GM10266 (cell line): ENCODE data around the gene KIF1A.

Source experiments
- DNase-seq: peaks from one replicate; pipeline ENCODE4 v3.0.0; 2012; ENCODE audit errors: extremely low spot score
- TF ChIP-seq, protein P1 (sequence below): IDR thresholded peaks from 2 replicates; pipeline ENCODE4 v1.5.1; 2012; ENCODE audit warnings: mild to moderate bottlenecking, low read depth; ENCODE audit not compliant: control insufficient read depth, insufficient read depth; ENCODE audit errors: missing control alignments

Gene KIF1A

DNA sequence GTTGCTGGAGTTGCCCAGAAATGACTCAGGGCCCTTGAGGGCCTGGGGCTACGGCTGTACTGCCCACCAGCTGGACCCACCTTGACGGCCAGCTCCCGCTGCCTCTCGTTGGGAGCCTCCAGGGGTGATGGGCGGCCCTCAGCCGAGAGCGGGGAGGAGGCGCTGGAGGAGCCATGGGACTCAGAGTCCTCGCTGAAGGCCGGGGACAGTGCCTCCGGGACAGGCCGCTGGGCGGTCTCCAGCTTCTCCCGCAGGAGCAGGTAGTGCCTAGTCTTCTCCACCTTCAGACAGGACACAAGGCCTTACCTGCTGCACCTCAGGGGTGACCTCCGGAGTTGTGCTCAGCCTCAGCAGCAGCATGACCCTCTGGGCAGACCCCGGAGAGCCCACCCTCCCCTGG lies 97.6 kb downstream of the KIF1A start:
- TF ChIP-seq, protein P1, sequence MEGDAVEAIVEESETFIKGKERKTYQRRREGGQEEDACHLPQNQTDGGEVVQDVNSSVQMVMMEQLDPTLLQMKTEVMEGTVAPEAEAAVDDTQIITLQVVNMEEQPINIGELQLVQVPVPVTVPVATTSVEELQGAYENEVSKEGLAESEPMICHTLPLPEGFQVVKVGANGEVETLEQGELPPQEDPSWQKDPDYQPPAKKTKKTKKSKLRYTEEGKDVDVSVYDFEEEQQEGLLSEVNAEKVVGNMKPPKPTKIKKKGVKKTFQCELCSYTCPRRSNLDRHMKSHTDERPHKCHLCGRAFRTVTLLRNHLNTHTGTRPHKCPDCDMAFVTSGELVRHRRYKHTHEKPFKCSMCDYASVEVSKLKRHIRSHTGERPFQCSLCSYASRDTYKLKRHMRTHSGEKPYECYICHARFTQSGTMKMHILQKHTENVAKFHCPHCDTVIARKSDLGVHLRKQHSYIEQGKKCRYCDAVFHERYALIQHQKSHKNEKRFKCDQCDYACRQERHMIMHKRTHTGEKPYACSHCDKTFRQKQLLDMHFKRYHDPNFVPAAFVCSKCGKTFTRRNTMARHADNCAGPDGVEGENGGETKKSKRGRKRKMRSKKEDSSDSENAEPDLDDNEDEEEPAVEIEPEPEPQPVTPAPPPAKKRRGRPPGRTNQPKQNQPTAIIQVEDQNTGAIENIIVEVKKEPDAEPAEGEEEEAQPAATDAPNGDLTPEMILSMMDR: no peak
- no peak for DNase-seq

DNA sequence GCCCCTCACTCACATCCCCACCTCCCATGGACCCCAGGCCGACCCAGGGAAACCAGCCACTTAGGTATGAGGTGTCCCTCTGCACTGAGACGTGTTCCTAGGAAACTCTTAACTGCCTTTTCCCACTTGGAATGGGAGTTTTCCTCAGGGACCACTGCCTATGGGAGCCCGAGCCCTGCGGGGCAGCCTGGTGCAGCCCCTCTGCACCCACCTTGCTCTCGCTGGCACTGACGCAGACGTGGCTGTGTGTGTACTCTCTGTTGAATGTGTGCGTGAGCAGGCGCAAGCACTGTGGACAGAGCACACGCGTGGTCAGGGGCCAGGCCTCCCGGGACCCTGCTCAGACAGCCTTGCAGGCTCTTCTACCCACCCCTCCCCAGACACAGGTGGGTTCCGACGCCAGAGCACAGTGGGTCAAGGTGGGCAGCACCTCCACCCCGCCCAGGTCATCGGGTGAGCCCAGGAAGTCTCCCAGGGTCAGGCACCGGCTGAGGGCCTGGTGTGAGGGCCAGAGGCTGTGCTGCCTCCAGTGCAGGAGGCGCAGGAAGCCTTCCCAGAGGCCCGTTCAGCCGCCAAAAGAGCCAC lies 98.3 kb downstream of the KIF1A start:
- TF ChIP-seq, protein P1: no peak
- DNase-seq: no peak

DNA sequence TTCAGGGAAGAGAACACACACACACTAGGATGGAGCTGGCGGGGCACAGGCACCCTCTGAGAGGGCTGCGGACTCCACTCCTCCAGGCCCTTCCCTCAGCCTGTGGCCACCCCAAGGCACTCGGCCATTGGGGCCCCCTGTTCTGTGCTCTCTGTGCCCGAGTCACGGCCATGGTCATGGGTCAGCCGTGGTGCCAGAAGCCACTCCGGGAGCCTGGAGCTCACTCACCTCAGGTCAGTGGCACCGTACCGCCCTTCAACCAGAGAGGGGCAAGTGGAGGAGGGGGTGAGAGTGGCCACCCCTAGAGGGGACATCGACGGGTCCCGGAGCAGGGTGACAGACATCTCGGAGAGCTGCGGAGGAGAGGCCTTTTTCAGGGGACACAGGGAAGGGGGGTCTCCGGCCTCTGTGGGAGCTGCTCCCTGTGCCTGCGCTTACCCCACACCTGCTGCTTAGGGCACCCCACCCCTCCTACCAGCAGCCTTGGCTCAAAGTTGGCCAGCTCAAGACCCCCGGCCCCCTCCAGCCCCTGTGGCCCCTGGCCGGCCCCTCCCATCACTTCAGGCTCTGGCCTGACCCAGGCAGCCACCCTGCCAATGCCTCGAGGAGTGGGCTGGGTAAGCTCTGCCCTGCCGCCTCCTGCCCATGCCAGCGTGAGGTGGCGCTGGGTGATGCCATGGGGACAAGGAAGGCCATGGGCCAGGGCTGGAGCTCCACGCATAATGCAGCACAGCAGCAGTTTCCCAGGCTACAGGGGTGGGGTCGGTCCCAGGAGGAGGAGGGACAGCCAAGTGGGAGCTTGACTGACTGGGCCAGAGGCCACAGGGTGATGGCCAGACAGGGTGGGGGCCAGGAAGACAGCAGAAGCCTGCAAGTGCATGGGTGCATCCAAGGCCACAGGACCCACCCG lies 99.1 kb downstream of the KIF1A start:
- DNase-seq: no peak
- TF ChIP-seq, protein P1: no peak

DNA sequence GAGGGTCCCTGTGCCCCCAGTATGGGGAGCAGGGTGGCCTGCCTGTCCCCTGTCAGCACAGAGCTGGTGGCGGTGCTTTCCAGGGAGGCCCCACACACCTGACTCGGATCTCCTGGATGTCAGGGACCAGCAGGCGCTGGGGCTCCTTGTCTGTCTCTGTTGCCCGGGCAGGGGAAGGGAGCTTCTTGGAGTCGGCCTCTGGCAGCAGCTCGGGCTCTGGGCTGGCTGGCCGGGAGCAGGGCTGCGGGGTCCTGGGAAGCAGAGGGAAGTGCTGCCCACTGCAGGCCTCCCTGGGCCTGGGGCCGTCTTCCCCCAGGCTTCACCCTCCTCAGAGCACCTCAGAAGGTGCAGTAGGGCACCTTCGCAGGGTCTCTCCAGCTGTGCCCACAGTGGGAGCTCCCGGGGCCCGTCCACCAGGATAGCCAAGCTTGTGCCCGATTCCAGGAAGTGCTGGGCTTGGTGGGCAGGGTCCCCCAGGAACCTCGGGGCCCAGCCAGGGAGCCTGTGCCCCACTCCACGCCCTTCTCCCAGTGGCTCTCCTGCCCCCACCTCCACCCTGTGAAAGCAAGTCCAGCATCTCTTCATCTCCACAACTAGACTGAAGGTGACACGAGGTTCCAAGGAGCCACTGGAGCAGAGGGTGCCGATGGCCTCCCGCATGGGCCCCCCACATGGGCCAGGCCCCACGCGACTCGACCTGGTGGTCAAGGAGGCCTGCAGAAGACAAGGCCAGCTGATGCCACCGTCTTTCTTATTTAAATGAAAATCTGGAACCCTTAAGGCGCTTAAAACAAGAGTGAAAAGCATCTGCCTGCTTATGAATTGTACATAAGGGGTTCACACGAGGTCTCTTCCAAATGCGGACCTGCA lies 100.1 kb downstream of the KIF1A start:
- TF ChIP-seq, protein P1: no peak
- DNase-seq: no peak

DNA sequence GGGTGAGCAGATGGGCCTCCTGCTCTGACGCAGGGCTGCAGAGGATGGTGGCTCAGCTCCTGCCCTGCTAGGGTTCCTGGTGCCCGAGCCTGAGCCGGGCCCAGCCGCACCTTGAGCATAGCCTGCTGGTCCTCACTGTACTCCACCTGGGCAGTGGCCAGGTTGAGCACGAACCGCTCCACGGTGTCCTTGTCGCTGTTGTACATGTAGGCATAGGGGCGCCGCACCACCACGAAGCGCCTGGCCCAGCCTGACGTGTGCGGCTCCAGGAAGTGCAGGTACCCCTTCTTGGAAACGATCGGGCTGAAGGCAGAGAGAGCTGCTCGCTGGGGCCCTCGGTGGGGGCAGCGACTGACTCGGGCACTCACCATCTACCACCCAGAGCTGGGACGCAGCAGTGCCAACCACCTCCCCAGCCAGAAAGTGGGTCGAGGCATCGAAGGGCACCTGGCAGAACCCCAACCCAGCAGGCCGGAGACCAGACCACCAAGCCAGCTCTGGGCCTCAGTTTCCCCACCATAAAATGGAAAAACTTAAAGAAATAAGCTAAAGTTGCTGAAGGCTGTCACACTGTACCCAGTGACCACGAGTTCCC lies 101.0 kb downstream of the KIF1A start:
- DNase-seq: no peak
- TF ChIP-seq, protein P1: no peak

DNA sequence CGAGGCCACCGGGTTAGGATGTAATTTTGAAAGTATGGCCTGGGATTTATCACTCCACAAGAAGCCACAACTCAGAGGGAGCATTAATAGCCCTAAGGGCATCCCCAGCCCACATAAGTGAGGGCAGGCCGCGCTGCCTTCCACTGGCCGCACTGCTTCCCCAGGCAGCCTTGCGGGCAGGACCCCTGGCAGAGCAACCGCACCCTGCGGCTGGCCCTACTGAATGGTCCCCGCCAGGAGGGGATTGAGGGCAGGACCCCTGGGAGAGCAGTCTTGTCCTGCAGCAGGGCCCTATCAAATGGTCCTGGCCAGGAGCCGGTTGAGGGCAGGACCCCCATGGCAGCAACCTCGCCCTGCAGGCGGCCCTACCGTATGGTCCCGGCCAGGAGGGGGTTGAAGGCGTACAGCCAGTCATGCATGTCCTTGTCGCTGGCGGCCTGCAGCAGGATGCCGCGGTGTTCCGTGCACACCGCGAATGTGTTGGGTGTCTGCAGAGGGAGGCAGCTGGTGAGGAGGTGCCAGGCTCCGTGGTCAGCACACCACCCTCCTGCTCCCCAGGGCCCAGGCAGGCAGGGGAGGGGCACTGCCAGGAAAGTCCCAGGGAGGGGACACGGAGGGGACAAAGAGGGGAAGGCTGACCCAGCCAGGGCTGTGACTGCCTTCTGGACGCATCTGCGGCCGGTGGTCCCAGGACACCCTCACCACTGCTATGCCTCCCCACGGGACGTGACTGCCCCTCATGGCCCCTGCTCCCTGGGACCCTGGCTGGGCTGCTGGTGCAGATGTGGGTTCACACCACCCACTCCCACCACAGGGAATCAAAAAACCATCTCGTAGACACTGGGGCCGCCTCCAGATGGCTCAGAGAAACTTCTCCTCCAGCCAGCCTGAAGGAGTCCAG lies 102.1 kb downstream of the KIF1A start:
- no peak for DNase-seq

More for the DNA sequence above, 102.1 kb downstream of the KIF1A start:
- TF ChIP-seq, protein P1: no peak
